ENCODE results near the gene GTF2A1L.

DNA sequence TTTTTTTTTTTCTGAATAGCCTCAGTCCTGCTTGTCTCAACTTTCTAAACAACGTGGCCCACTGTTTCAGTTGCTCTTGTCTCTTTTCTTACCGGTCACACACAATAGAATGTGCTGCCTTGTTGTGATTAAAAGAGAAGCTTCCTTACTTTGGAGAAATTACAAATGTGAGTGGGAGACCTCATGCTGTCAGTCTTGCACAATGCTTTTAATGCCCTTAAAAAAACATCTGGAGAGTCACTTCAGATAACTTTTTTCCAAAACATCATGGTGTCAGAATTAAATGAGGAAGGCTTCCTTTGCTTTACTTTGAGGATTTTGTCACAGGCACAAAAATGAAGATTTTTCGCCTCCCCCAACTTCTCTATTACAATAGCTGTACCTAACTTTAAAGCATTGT lies 100.2 kb downstream of the GTF2A1L start:
- TF ChIP-seq JUND (IDR thresholded peaks at IDR 0.05) (no peak), TAF1 (conservative IDR thresholded peaks at IDR 0.05) (no peak), EGR1 (IDR thresholded peaks at IDR 0.05; ENCODE audit: low read depth in 2 of 2) (no peak), MAX (IDR thresholded peaks at IDR 0.05) (no peak), GABPA (IDR thresholded peaks at IDR 0.05 in 1 of 2, conservative IDR thresholded peaks at IDR 0.05 in 1 of 2) (no peak), REST (IDR thresholded peaks at IDR 0.05) (no peak)
- TF ChIP-seq, protein P1, sequence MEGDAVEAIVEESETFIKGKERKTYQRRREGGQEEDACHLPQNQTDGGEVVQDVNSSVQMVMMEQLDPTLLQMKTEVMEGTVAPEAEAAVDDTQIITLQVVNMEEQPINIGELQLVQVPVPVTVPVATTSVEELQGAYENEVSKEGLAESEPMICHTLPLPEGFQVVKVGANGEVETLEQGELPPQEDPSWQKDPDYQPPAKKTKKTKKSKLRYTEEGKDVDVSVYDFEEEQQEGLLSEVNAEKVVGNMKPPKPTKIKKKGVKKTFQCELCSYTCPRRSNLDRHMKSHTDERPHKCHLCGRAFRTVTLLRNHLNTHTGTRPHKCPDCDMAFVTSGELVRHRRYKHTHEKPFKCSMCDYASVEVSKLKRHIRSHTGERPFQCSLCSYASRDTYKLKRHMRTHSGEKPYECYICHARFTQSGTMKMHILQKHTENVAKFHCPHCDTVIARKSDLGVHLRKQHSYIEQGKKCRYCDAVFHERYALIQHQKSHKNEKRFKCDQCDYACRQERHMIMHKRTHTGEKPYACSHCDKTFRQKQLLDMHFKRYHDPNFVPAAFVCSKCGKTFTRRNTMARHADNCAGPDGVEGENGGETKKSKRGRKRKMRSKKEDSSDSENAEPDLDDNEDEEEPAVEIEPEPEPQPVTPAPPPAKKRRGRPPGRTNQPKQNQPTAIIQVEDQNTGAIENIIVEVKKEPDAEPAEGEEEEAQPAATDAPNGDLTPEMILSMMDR (IDR thresholded peaks at IDR 0.05; ENCODE audit: low read depth, low read length, missing input control), result no peak
- TF ChIP-seq, protein P2, sequence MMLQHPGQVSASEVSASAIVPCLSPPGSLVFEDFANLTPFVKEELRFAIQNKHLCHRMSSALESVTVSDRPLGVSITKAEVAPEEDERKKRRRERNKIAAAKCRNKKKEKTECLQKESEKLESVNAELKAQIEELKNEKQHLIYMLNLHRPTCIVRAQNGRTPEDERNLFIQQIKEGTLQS (IDR thresholded peaks at IDR 0.05), result no peak
